Vagina (tissue), 2 donors: ENCODE results near the gene TSC22D1.

Source experiments
- POLR2A ChIP-seq, 2 donors: fragments of 450-650 bp; IDR thresholded peaks; one replicate each; pipeline ENCODE4 v1.6.1; 2017; ENCODE audit warnings: antibody characterized with exemption in 2 of 2, mild to moderate bottlenecking in 2 of 2, moderate library complexity in 2 of 2
- POLR2AphosphoS5 ChIP-seq, 2 donors: sonication (generic); formaldehyde crosslinking; IDR thresholded peaks; one replicate each; pipeline ENCODE4 v1.9.0; 2017; ENCODE audit warnings: antibody characterized with exemption in 2 of 2, mild to moderate bottlenecking in 2 of 2, low read depth in 1 of 2; ENCODE audit not compliant: insufficient read depth in 1 of 2
- TF ChIP-seq, protein P1 (sequence below), 3 experiments: fragments of 450-650 bp in 2 of 3; fragments of 200-600 bp in 1 of 3; sonication (generic) in 1 of 3; IDR thresholded peaks; one replicate each; pipeline ENCODE4 v1.5.1; 2017 to 2019; ENCODE audit warnings: antibody characterized with exemption in 3 of 3, mild to moderate bottlenecking in 2 of 3, moderate library complexity in 2 of 3

DNA sequence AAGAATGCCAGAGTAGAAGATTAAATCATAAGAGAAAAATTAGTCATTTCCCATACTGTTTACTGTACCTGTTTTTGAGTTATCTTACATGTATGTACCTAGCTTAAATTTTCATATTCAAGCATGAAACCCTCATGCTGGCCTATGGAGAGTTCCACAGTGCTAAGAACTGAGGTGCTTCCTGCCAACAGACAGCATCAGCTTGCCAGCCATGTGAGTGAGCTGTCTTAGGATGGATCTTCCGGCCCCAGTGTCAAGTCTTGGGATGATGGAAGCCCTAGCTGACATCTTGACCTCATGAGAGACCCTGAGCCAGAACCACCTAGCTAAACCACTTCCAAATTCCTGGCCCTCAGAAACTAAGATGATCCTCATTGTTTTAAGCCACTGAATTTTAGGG is 112.4 kb downstream of the TSC22D1 start:
- TF ChIP-seq, protein P1, sequence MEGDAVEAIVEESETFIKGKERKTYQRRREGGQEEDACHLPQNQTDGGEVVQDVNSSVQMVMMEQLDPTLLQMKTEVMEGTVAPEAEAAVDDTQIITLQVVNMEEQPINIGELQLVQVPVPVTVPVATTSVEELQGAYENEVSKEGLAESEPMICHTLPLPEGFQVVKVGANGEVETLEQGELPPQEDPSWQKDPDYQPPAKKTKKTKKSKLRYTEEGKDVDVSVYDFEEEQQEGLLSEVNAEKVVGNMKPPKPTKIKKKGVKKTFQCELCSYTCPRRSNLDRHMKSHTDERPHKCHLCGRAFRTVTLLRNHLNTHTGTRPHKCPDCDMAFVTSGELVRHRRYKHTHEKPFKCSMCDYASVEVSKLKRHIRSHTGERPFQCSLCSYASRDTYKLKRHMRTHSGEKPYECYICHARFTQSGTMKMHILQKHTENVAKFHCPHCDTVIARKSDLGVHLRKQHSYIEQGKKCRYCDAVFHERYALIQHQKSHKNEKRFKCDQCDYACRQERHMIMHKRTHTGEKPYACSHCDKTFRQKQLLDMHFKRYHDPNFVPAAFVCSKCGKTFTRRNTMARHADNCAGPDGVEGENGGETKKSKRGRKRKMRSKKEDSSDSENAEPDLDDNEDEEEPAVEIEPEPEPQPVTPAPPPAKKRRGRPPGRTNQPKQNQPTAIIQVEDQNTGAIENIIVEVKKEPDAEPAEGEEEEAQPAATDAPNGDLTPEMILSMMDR (IDR thresholded peaks at IDR 0.05), result no peak
- TF ChIP-seq POLR2A (IDR thresholded peaks at IDR 0.05), result no peak
- TF ChIP-seq POLR2AphosphoS5 (IDR thresholded peaks at IDR 0.05; ENCODE audit: insufficient read depth in 1 of 2, low read depth in 1 of 2), result no peak
